K562 (cell line): ENCODE measurements around the gene PDCD1. TPM values are rescaled to one million over a fixed set of nuclear protein-coding genes. Genes with fewer than 3 reads are reported as not detected.

Experiments
- ATAC-seq: fragments of 200-7000 bp; cut with Tn5 transposase; 3 replicates; pipeline ENCODE4 v1.9.1; 2020; ENCODE audit warnings: moderate library complexity
- BruUV-seq: library from RNA; stranded (reverse); fragments of 400-500 nt; replicated peaks from 2 replicates; lab custom pipeline; 2021; lab: Mats Ljungman, UMichigan
- CTCF ChIA-PET: fragments of 300-600 bp; formaldehyde crosslinking; extraction: SDS; loops from one replicate; lab custom pipeline; 2021; ENCODE audit warnings: low intra/inter-chr PET ratio; lab: Yijun Ruan, JAX
- POLR2A ChIA-PET: fragments of 300-600, 350-650 bp; sonication (Branson Sonifier 250); formaldehyde crosslinking; extraction: SDS; loops from one replicate; lab custom pipeline; 2021; ENCODE audit warnings: antibody characterized with exemption, inconsistent platforms; lab: Yijun Ruan, JAX
- DNase-seq, 4 experiments: peaks; one replicate each; pipeline versions ENCODE4 v3.0.0 to v3.0.0-alpha.2; 2011 to 2018; ENCODE audit warnings: low spot score in 3 of 4, mixed read lengths in 3 of 4; ENCODE audit errors: extremely low read depth in 1 of 4
- FAIRE-seq: peaks from 2 replicates; lab custom pipeline; 2011; peaks lifted over from hg19 to GRCh38; lab: Jason Lieb, UNC
- H2AFZ ChIP-seq: 2 replicates; pipeline ENCODE4 v1.6.0; 2011; ENCODE audit warnings: low read depth, low read length, control low read depth, inconsistent platforms
- H3K27ac ChIP-seq: fragments of 200-600 bp; 3 replicates; pipeline ENCODE4 v1.8.0; 2011; ENCODE audit warnings: low read depth, mild to moderate bottlenecking, control low read depth, inconsistent platforms, low read length, moderate library complexity, mixed read lengths; ENCODE audit errors: extremely low read depth
- H3K27me3 ChIP-seq, 2 experiments: fragments of 300-600 bp in 1 of 2; 2 replicates in 1 of 2; 3 replicates in 1 of 2; pipeline versions ENCODE4 v1.6.0 to v1.8.0; 2011; ENCODE audit warnings: inconsistent platforms in 2 of 2, low read length in 2 of 2, mild to moderate bottlenecking in 1 of 2, mixed read lengths in 1 of 2, moderate library complexity in 1 of 2; ENCODE audit not compliant: control insufficient read depth in 2 of 2, insufficient read depth in 2 of 2
- H3K36me3 ChIP-seq: fragments of 300-600 bp; 3 replicates; pipeline ENCODE4 v1.8.0; 2011; ENCODE audit warnings: mild to moderate bottlenecking, low read length, inconsistent platforms; ENCODE audit not compliant: control insufficient read depth, insufficient read depth
- H3K4me1 ChIP-seq, 2 experiments: fragments of 200-600 bp in 1 of 2; replicated peaks in 1 of 2; 2 replicates in 1 of 2; 3 replicates in 1 of 2; pipeline versions ENCODE4 v1.5.1 to v1.8.0; 2011; ENCODE audit warnings: inconsistent platforms in 2 of 2, low read length in 2 of 2, mild to moderate bottlenecking in 1 of 2, mixed read lengths in 1 of 2, moderate library complexity in 1 of 2; ENCODE audit not compliant: control insufficient read depth in 2 of 2, insufficient read depth in 2 of 2
- H3K4me2 ChIP-seq: 2 replicates; pipeline ENCODE4 v1.6.1; 2011; ENCODE audit warnings: low read length, control low read depth, inconsistent platforms, mixed read lengths; ENCODE audit not compliant: insufficient read depth
- H3K4me3 ChIP-seq: fragments of 200-600 bp; sonication (generic), shearing (Covaris generic); 2 replicates; pipeline ENCODE4 v1.5.1; 2016; ENCODE audit warnings: control low read depth, inconsistent platforms
- H3K79me2 ChIP-seq: fragments of 200-600 bp; 3 replicates; pipeline ENCODE4 v1.8.0; 2011; ENCODE audit warnings: low read length, inconsistent platforms; ENCODE audit not compliant: control insufficient read depth, insufficient read depth
- H3K9ac ChIP-seq, 2 experiments: 2 replicates each; pipeline versions ENCODE4 v1.6.0 to v1.6.1; 2011; ENCODE audit warnings: low read depth in 2 of 2, low read length in 2 of 2, control low read depth in 1 of 2, inconsistent platforms in 1 of 2, mild to moderate bottlenecking in 1 of 2, mixed read lengths in 1 of 2; ENCODE audit not compliant: insufficient read depth in 1 of 2
- H3K9me1 ChIP-seq: one replicate; pipeline ENCODE4 v1.6.0; 2011; ENCODE audit warnings: inconsistent platforms, mild to moderate bottlenecking, low read length, moderate library complexity; ENCODE audit not compliant: control insufficient read depth, insufficient read depth
- H3K9me3 ChIP-seq: replicated peaks from 2 replicates; pipeline ENCODE4 v1.5.1; 2011; ENCODE audit warnings: low read depth, low read length, inconsistent platforms; ENCODE audit not compliant: control insufficient read depth, insufficient read depth
- H4K20me1 ChIP-seq: replicated peaks from 2 replicates; pipeline ENCODE4 v1.6.1; 2011; ENCODE audit warnings: low read length, inconsistent platforms, mixed read lengths; ENCODE audit not compliant: control insufficient read depth, insufficient read depth
- CC2D1A ChIP-seq: fragments of 450-650 bp; IDR thresholded peaks from 2 replicates; pipeline ENCODE4 v1.6.1; 2017; ENCODE audit warnings: mild to moderate bottlenecking
- CHD2 ChIP-seq: IDR thresholded peaks from 2 replicates; pipeline ENCODE4 v1.6.1; 2011; ENCODE audit warnings: low read depth, low read length
- PTBP1 ChIP-seq: fragments of 200-400 bp; formaldehyde crosslinking; IDR thresholded peaks from 2 replicates; pipeline ENCODE4 v1.6.1; 2017; ENCODE audit warnings: low read depth, low read length
- RFX5 ChIP-seq: IDR thresholded peaks from 2 replicates; pipeline ENCODE4 v1.6.1; 2011; ENCODE audit warnings: low read depth, mild to moderate bottlenecking, improper control_type of control experiment, low read length
- ZNF282 ChIP-seq: sonication (generic); formaldehyde crosslinking; IDR thresholded peaks from 2 replicates; pipeline ENCODE4 v1.8.1; 2023; ENCODE audit warnings: missing genetic modification reagents
- WGBS: fragments of 100-300 bp; shearing (Covaris generic); methylation state at CpG from one replicate; pipeline ENCODE4 v1.1.6; 2016; ENCODE audit warnings: low coverage, mixed read lengths; ENCODE audit not compliant: insufficient coverage; ENCODE audit errors: missing lambda C conversion rate; 5-methylcytosine and 5-hydroxymethylcytosine counted together
- in situ Hi-C: fragments of 300-500 bp; cut with MboI; formaldehyde crosslinking; loops from 4 replicates; pipeline ENCODE4 v1.15.0; 2018; ENCODE audit warnings: inconsistent platforms, mixed read lengths
- intact Hi-C: fragments of 100-400 bp; cut with micrococcal nuclease; formaldehyde crosslinking; loops from 2 replicates; pipeline ENCODE4 v1.14.2; 2022
- polyA plus RNA-seq, 8 experiments: library from polyadenylated mRNA; depleted of rRNA in 4 of 8; stranded (reverse) in 5 of 8; unstranded in 3 of 8; fragments of >200 nt; fragmentation: Nextera tagmentation in 2 of 8; fragmentation: Illumina TruSeq in 1 of 8; extraction: Ambion mirVana in 2 of 8; extraction: Trizol in 1 of 8; gene quantifications; 2 replicates each; pipeline versions ENCODE4 v1.2.1 to v1.2.3, GENCODE V29; 2011 to 2014; ENCODE audit warnings: inconsistent platforms in 1 of 8, missing spikeins in 1 of 8
- total RNA-seq, 7 experiments: library from RNA; depleted of rRNA in 6 of 7; stranded (reverse); fragments of >200 nt in 6 of 7; fragmentation: Illumina TruSeq in 2 of 7; extraction: Trizol in 2 of 7; gene quantifications; 2 replicates each; pipeline versions ENCODE4 v1.2.1 to v1.2.3, GENCODE V29; 2011 to 2021; ENCODE audit warnings: low replicate concordance in 1 of 7
- TF ChIP-seq, protein P1 (sequence below): fragments of 450-650 bp; IDR thresholded peaks from 2 replicates; pipeline ENCODE4 v1.6.1; 2016; ENCODE audit warnings: mild to moderate bottlenecking
- TF ChIP-seq, protein P2 (sequence below): fragments of 250-450 bp; sonication (Bioruptor Pico); IDR thresholded peaks from 2 replicates; pipeline ENCODE4 v1.5.0; 2020; ENCODE audit warnings: mild to moderate bottlenecking

Gene PDCD1
- total and polyA plus RNA-seq, 9 of the 15 experiments (the other 6 are each of a cell fraction or from before 2014, with no cell fraction given): 0.15 to 2.5 (median 1.0) TPM; not detected in 2

DNA sequence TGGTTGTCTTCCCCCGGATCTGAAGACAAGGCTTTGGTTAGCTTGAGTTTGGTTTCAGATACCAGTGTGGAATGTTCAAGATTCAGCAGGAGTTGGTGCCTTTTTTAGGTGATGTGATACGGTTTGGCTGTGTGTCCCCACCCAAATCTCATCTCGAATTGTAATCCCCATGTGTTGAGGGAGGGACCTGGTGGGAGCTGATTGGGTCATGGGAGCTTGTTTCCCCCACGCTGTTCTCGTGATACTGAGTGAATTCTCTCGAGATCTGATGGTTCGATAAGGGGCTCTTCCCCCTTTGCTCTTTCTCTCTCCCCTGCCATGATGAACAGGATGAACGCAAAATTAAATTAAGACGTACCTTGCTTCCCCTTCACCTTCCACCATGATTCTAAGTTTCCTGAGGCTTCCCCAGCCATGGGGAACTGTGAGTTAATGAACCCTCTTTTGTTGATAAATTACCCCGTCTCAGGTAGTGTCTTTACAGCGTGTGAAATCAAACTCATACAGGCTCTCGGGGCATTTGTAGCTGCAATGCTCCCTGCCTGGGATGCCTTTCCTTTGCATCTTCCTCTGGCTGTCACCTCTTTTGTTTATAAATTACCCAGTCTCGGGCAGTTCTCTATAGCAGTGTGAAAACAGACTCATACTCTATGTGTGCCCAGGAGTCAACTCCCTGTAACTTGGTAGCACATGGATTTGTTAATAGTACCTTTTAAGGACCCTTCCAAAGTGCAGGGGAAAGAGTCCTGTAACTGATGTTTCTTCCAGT lies 21.3 kb downstream of the PDCD1 start:
- ATAC-seq (no peak), DNase-seq (no peak), FAIRE-seq (no peak)
- in situ Hi-C loops: no loop called here
- TF ChIP-seq RFX5 (no peak), ZNF282 (CRISPR knock-in tag) (no peak), PTBP1 (no peak), CHD2 (peak; percentile 75), CC2D1A (peak; percentile 59; the same call in 1 of the 2 replicates)
- TF ChIP-seq, protein P1, sequence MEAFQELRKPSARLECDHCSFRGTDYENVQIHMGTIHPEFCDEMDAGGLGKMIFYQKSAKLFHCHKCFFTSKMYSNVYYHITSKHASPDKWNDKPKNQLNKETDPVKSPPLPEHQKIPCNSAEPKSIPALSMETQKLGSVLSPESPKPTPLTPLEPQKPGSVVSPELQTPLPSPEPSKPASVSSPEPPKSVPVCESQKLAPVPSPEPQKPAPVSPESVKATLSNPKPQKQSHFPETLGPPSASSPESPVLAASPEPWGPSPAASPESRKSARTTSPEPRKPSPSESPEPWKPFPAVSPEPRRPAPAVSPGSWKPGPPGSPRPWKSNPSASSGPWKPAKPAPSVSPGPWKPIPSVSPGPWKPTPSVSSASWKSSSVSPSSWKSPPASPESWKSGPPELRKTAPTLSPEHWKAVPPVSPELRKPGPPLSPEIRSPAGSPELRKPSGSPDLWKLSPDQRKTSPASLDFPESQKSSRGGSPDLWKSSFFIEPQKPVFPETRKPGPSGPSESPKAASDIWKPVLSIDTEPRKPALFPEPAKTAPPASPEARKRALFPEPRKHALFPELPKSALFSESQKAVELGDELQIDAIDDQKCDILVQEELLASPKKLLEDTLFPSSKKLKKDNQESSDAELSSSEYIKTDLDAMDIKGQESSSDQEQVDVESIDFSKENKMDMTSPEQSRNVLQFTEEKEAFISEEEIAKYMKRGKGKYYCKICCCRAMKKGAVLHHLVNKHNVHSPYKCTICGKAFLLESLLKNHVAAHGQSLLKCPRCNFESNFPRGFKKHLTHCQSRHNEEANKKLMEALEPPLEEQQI: 0 out of 2 replicates have a peak, but pooled peaks have one; percentile 16
- TF ChIP-seq, protein P2, sequence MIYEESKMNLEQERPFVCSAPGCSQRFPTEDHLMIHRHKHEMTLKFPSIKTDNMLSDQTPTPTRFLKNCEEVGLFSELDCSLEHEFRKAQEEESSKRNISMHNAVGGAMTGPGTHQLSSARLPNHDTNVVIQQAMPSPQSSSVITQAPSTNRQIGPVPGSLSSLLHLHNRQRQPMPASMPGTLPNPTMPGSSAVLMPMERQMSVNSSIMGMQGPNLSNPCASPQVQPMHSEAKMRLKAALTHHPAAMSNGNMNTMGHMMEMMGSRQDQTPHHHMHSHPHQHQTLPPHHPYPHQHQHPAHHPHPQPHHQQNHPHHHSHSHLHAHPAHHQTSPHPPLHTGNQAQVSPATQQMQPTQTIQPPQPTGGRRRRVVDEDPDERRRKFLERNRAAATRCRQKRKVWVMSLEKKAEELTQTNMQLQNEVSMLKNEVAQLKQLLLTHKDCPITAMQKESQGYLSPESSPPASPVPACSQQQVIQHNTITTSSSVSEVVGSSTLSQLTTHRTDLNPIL (CRISPR knock-in tag): no peak
- no peak overlapping the region for H3K4me3 ChIP-seq
- ChIA-PET POLR2A (interaction anchor here (0.7 kb wide), 1 partner anchor 21 kb away, joined by 3 read pairs; no protein-coding TSS in a partner anchor), CTCF (no interaction called here)
- no peak overlapping the region for H3K4me2 ChIP-seq
- intact Hi-C loops: no loop called here
- H3K4me1 ChIP-seq: peaks cover 6 to 18% of the 10 kb centered on the region in 2 experiments; a peak in 4 of 5 replicates
- no peaks in the 10 kb centered on the region for H3K79me2 ChIP-seq
- H2AFZ ChIP-seq: peak overlapping the region; percentile 8; the same call in 1 of the 2 replicates
- no peak overlapping the region for H3K9ac ChIP-seq
- BruUV-seq: no TSS peak
- no peak overlapping the region for H3K27ac ChIP-seq
- H3K36me3 ChIP-seq: no peaks in the 10 kb centered on the region
- H3K9me1 ChIP-seq: no peaks in the 10 kb centered on the region
- no peaks in the 10 kb centered on the region for H4K20me1 ChIP-seq
- H3K9me3 ChIP-seq: no peaks in the 10 kb centered on the region
- no peaks in the 10 kb centered on the region for H3K27me3 ChIP-seq
- 37% methylated on average over 13 of the region's 13 CpGs for WGBS
